ENCODE results near the gene OSGEP.
A peak's percentile ranks its signal among the peaks of the same experiment; 100 is the strongest.

OSGEP gene

DNA sequence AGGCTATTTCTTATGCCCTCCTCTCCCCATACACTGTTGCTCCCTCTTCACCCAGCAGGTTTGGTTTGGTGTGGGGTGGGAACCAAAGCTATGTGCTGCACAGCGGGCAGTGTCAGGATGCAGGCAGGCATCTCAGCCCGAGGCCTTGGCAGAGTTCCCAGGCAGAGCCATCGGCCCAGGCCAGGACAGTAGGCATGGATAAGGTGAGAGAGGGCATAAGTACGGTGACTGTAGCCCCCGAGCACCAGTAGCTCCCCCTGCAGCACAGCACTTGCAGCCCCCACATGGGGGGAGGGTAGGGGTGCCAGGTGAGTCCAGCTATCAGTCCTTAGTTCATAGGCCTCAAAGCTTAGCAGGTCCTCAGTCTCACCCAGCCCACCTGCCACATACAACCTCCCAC is 25.8 kb downstream of the OSGEP start:
- no peak for DNase-seq

DNA sequence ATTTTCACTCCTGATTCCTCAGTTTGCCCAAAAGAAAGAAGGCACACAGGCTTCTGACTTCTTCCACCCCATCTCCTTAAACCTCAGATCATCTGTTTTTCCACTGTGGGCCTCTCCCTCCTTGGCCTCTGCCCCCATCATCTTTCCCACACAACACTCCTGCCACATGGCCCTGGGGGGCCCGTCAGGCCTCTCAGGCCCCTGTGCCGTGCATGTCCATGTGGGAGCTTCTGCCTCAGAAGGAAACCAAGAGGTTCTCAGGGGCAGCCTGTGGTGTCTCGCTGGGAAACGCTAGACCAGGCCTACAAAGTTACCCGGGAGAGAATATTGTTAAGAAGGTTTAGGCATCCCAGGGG is 26.6 kb downstream of the OSGEP start:
- no peak for DNase-seq

DNA sequence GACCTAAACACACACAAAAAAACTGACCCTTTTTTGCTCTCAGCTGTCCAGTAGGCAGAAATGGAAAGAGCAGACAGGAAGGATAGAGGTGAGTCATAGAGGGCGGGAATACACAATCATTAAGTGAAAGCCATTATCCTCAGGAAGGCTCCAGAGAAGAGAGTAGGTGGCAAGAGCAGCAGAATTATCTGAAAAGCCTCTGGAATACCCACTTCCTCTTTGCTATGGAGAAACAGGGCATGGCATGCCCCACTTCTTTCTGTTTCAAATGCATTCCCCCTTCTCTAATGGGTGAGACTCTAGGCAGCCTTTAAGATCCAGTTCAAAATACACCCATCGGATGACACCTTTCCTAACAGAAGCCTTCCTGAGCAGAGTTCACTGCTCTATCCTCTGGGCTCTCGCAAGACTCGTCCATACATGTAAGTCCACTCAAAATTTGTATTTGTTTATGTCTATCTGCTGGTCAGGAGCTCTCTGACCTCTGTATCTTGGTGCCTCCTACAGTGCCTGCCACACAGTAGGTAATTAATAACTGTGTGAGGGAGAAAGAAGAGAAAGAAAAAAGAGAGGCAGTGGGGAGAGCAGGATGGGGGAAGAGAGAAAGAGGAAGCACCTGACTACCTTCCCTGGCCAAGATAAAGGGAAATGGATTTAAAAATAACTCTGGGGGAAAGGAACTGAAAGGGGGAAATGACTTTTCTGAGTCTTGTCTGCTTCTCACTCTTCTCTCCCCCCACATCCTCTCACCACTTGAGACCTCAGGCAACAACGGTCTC is 27.2 kb downstream of the OSGEP start:
- DNase-seq: no peak

DNA sequence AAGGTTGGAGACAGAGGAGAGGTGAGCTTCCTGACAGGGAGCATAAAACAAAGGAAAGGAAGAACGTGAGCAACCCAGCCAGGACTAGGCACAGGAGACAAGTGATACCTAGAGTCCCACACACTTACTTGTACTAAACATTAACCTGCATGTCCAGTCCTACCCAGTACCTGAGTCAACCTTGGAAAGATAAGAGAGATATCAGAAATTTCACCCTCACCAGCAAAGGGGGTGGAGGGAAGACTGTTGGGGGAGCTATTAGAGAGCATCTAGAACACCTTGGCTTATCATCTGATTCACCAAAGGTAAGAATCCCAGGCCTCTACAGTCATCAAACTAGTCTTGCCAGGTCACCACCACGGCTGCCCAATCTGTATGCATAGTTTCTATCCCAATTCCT is 29.8 kb downstream of the OSGEP start:
- no peak for DNase-seq

DNA sequence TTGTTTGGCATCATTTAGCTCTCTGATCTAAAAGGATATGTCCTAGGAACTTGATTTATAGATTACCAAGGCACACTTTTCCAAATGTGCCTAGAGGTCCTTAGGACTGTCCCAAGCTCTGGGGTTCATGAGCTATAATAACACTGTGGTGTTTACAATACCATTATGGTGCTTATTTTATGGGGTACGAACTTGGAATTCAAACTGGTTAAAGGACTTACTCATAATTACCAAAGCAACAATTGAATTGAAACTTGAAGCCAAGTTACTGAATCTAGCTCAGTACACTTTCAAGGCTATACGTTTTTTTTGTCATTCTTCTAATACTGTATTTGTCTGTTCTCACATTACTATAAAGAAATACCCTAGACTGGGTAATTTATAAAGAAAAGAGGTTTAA is 31.7 kb downstream of the OSGEP start:
- DNase-seq: no peak

DNA sequence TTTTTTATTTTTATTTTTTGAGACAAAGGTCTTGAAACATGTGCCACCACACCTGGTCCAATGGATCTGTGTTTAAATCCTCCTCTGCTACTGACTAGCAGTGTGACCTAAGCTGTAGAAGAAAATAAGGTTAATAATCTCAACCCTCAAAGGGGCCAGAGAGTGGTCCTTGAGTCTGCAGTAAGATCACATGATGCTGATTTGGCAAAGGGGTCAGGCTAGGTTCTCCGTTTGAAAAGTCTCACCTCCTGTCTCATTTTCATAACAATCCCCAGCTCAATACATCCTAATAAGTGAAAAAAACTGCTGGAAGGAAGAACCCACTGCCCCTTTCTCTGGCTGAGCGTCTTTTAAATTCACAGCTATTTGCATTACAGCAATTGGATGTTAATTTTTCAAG is 33.3 kb downstream of the OSGEP start:
- DNase-seq: no peak

DNA sequence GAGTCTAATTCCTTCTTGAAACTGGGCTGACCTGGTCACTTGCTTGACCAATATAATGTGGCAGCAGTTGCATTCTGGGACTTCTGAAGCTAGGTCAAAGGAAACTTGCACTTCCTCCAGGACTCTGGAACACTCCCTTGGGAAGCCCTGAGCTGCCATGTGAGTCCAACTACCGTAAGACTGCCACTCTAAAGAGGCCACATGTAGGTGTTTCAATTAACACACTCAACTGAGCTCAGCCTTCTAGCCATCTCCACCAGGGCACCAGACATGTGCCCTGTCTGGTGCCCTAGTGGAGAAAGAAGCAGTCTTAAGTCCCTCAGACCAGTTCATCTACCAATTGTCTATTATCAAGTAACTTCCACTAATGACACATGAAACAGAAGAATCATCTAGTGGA is 35.2 kb downstream of the OSGEP start:
- no peak for DNase-seq

DNA sequence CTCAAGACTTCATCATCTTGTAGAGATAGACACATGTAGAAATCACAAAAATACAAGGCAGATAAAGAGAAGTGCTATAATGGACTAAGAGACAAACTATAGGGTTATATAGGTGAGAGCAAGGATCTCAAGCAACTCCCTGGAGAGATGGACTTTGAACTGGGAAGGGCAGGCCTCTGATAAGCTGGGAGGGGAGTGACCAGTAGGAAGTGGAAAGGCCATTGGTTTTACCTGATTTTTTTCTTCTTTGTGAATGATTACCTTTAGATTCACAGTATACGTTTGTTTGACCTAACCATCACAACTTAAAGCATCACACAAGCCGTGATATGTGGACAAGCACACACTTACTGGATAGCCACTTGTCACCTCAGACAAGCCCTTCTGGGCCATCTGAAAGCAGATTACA is 36.1 kb downstream of the OSGEP start:
- no peak for DNase-seq

DNA sequence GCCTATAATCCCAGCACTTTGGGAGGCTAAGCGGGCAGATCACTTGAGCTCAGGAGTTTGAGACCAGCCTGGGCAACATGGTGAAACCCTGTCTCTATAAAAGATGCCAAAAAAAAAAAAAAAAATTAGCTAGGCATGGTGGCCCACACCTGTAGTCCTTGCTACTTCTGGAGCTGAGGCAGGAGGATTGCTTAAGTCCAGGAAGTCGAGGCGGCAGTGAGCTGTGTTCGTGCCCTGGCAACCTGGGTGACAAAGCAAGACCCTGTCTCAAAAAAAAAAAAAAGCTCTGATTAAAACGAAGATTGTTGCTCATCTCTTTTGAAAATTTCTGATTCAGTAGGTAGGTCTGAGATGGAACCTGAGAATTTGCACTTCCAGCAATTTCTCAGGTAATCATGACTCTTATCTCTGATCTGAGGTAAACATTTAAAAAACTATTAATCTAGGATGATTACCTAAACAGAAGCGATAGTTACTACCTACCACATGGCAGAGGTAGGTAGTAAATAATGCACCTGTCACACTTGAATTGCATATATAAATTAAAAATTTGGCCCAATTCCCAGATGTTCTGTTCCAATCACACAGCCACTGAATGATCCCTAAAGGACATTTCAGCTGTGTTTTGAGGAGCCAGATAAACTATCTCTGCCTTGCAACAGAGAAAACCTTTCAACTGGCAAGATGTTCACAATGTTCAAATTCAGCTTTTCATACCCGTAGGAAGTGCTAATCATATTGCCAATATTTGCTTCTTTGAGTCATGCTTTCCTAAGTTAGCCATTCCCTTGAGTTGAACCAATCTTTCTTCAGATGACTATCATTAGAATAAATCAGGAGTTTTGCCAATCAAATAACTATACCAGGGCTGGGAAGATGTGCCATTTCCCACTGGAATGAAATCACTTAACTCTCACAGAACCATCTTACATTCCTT is 37.1 kb downstream of the OSGEP start:
- DNase-seq: no peak

DNA sequence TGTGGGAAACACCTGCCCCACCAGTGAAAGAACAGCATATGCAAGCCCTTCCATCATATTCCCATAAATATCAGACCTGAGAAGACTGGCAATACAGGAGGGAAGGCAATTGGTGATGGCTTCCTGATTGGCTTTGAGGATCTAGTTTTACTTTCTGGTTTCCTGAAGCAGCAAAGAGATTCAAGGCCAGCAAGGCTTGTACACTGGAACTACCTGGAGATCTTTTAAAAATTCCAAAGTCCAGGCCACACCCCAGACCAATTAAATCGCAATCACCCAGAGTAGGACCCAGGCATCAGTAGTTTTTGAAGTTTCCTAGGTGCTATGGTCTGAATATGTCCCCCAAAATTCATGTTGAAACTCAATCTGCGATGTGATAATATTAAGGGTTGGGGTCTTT is 38.4 kb downstream of the OSGEP start:
- no peak for DNase-seq

DNA sequence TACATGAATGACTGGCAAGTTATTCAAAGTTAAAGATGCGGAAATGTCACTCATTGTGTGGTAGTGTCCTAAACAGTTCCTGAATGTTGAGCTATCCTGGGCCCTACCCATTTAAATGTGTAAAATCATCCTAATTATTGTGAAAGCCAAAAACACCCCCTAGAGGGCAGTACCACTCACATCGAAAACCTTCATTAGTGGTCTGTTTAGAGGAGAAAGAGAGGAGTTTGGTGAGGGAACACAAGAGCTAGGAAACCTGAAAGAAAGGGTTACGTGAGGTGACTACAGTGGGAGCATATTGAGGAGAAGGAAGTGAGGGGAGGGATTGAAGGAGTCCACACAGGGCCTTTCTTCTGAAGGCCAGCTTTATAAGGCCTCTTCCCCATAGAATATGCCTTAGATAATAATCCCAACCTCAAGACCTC is 38.8 kb downstream of the OSGEP start:
- DNase-seq: peak in 1 of 2 experiments; percentile 63

DNA sequence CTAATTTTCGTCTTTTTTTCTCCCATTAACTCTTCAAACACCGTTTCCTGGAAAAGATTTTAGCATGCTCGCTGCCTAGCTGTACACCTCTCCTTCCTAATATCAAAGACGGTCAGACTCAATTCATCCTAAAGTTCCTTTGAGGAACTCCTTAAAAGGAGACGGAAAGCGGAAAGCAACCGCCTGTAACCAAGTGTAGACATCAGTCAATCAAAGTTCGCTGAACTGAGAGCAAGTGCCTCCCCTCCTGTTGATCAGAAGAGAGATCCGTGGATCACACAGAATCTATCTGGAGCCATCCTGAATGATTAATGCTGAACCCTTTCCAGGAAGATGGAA is 40.9 kb downstream of the OSGEP start:
- no peak for DNase-seq

DNA sequence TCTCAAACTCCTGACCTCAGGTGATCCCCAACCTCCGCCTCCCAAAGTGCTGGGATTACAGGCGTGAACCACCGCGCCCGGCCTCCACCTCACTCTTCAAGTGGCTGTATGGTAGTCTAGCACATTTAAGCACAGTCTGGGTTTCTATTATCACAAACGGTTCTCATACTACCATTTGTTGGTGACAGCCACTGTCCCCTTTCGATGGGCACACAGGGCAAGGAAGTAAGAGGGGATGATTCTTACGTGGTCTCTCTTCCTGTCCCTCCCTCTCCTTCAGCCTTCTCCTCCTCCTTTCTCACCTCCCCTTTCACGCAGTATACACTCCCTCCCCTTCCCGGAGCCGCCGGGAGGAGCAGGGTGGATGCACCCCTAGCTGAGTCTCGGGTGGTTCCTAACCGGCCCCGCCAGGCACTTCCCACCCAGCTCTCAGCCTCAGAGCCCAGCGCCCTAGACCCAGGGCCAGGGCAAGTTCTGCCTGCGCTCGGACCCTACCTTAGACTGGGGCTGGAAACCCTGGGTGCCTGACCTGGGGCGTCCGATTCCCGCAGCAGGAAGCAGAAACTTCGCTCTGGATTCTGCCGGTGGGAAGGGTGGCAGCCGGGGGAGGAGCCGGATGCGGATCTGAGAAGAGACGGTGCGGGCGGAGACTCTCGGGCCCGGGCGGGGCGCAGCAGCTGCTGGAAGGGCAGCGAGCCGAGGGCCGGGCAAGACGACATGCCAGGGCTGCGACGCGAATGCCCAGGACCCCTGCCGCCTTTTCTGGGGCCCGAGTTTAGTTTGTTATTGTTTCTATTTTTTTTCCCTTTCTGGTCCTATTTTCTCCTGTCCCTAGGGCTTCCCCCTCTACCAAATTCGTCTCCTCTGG is 41.5 kb downstream of the OSGEP start, which contains the start of gene TEP1:
Gene TEP1 (minus strand): TSS at position 626 of the 868 bp plus-strand sequence. CDS start 5,062 bp downstream, outside the sequence.
- peak in 1 of 2 experiments; percentile 14 for DNase-seq

DNA sequence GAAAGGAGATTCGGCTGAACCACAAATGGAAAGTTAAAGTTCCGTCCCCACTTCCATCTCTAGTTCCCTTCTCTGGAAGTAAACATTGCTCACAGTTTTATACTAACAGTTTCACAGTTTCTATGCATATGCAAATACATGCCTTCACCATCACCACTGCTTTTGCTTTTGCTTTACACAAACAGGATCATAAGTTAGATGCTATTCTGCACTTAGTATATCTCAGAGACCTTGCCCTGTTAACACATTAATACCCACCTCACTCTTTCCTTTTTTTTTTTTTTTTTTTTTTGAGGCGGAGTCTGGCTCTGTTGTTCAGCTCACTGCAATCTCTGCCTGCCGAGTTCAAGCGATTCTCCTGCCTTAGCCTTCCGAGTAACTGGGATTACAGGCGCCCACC is 42.2 kb downstream of the OSGEP start:
- DNase-seq: no peak

DNA sequence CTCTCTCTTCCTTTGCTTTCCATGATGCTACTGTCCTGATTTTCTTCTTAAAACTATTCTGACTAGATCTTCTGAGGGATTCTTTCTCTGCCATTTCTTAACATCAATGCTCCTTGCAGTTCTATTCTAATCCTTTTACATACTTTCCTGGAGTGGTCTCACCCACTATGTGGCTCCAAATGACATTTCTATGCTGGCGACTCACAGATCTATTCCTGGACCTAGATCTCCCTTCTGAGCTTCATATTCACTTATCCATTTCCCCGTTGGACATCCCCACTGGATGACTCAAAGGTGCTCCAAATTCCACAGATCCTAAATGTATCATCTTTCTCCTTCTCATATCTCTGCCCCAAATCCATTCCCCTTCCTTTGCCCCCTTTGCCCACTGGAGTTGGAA is 45.4 kb downstream of the OSGEP start:
- DNase-seq: no peak

DNA sequence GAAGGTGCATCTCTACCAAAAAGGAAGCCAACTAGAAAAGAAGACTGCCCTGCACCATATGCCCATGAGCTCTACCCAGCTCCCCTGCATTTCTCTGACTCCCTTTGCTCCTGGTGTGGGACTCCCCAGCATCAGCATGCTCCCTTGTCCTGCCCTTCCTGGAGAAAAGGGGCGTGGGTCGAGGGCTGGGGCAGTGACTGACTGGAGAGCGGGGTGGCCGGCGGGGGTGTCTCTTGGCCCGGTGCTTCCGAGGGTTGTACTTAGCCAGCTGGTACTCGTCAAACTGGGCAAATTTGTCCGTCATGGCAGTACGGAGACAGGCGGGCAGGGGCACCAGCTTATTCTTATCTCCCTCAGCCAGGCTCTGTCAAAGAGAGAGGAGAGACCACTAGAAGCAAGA is 51.1 kb downstream of the OSGEP start:
- DNase-seq: no peak

DNA sequence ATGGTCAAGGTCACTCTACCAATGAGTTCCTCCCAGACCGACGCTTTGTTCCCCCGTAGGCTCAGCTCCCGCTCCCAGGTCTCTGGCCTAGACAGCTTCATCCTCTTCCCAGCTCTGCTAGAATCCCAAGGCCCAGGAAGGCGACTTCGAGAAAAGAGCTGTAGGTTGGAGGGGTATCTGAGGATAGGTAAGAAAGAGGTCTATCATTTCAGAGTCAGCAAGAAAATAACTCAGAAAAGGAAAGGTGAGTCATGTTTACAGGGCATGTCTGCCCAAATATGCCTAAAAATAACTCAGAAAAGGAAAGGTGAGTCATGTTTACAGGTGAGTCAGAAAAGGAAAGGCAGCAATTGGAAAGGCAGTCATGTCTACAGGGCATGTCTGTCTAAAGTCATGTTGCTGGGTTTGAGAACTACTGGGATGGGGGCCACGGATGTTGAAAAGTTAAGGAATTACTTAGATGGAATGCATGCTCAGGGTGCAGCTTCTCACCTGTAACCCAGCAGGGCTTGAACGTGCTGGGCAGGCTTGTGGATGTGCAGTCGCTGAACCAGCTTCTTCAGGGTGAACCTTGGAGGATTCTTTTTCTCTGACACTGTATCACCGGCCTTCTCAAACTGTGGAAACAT is 53.5 kb downstream of the OSGEP start:
- no peak for DNase-seq

DNA sequence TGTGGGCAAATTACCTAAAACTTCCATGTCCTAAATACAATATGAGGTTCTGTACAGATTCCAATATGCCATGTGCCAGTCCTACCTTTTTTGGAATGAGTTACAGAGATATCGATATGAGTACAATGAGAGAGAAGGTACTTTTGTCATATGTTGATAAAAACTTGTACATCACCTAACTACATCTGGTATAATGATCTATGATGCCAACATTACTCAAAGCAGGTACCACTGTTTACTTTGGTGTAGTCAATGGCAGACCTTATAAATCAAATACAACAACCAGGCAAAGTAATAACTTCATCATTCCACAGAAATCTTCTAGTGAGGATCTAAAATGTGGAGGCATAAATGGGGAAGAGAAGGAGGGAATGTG is 54.0 kb downstream of the OSGEP start:
- DNase-seq: no peak

DNA sequence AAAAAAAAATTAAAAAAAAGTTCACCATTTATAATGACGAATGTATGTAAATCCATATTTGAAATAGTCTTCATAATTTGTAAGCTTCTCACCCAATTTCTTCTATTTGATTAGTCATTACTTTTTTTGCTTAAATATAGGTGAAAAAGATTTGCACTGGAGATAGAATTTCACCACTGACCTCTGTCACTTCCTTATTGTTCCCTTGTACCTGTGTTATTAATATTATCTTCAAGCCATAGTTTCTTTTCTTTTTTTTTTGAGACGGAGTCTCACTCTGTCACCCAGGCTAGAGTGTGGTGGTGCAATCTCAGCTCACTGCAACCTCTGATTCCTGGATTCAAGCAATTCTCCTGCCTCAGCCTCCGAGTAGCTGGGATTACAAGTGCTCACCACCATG is 57.1 kb downstream of the OSGEP start:
- DNase-seq: no peak
